PC-9 (cell line): ENCODE measurements around the gene NLGN1. TPM values are rescaled to one million over a fixed set of nuclear protein-coding genes. Genes with fewer than 3 reads are reported as not detected.

Experiments used
- BruUV-seq: library from RNA; stranded (reverse); fragments of 400-500 nt; replicated peaks from 2 replicates; lab custom pipeline; 2021; lab: Mats Ljungman, UMichigan
- CTCF ChIA-PET: fragments of 300-600 bp; sonication (Branson Sonifier 250); formaldehyde crosslinking; loops from one replicate; lab custom pipeline; 2022; ENCODE audit warnings: antibody characterized with exemption; lab: Charles Lee
- POLR2A ChIA-PET: fragments of 300-600 bp; sonication (Branson Sonifier 250); formaldehyde crosslinking; loops from one replicate; lab custom pipeline; 2022; ENCODE audit warnings: antibody characterized with exemption; ENCODE audit not compliant: unreplicated experiment; lab: Charles Lee
- DNase-seq, 2 experiments: peaks; one replicate each; pipeline versions ENCODE4 v3.0.0 to v3.0.0-alpha.2; 2015 to 2022; ENCODE audit warnings: mixed read lengths in 1 of 2
- H2AFZ ChIP-seq: fragments of 200-600 bp; sonication (generic); 2 replicates; pipeline ENCODE4 v1.8.1; 2017; ENCODE audit warnings: antibody characterized with exemption
- H3F3A ChIP-seq: fragments of 200-600 bp; sonication (generic); 2 replicates; pipeline ENCODE4 v1.8.1; 2017; ENCODE audit warnings: antibody characterized with exemption, mild to moderate bottlenecking, low read depth; ENCODE audit not compliant: insufficient read depth
- H3K27ac ChIP-seq: fragments of 200-600 bp; sonication (generic); 2 replicates; pipeline ENCODE4 v1.6.1; 2016; ENCODE audit warnings: mixed run types
- H3K27me3 ChIP-seq: fragments of 200-600 bp; sonication (generic); 2 replicates; pipeline ENCODE4 v1.6.1; 2016; ENCODE audit warnings: low read depth, mixed run types; ENCODE audit not compliant: insufficient read depth
- H3K36me3 ChIP-seq: fragments of 200-600 bp; sonication (generic); 2 replicates; pipeline ENCODE4 v1.6.1; 2016; ENCODE audit warnings: low read depth, mixed run types
- H3K4me1 ChIP-seq: fragments of 200-600 bp; sonication (generic); replicated peaks from 2 replicates; pipeline ENCODE4 v1.6.1; 2016; ENCODE audit warnings: mixed run types; ENCODE audit not compliant: insufficient read depth
- H3K4me2 ChIP-seq: fragments of 200-600 bp; sonication (generic); 2 replicates; pipeline ENCODE4 v1.6.1; 2017; ENCODE audit warnings: mixed run types
- H3K4me3 ChIP-seq: fragments of 200-600 bp; sonication (generic); 2 replicates; pipeline ENCODE4 v1.6.1; 2016; ENCODE audit warnings: mixed run types
- H3K79me2 ChIP-seq: fragments of 200-600 bp; sonication (generic); 2 replicates; pipeline ENCODE4 v1.6.1; 2017; ENCODE audit warnings: low read depth, mixed run types
- H3K9me2 ChIP-seq: fragments of 200-600 bp; sonication (generic); 2 replicates; pipeline ENCODE4 v1.8.1; 2017; ENCODE audit warnings: mild to moderate bottlenecking; ENCODE audit not compliant: insufficient read depth
- H3K9me3 ChIP-seq: fragments of 200-600 bp; sonication (generic); 2 replicates; pipeline ENCODE4 v1.8.1; 2016; ENCODE audit warnings: low read depth; ENCODE audit not compliant: insufficient read depth
- H4K20me1 ChIP-seq: fragments of 200-600 bp; sonication (generic); 2 replicates; pipeline ENCODE4 v1.8.1; 2017; ENCODE audit not compliant: insufficient read depth
- CTCF ChIP-seq: fragments of 200-600 bp; sonication (generic); conservative IDR thresholded peaks from 2 replicates; pipeline ENCODE4 v1.6.1; 2017; ENCODE audit warnings: mixed run types, antibody characterized with exemption, mild to moderate bottlenecking, moderate library complexity
- EZH2 ChIP-seq: fragments of 200-600 bp; sonication (generic); IDR thresholded peaks from 2 replicates; pipeline ENCODE4 v1.8.0; 2017; ENCODE audit warnings: antibody characterized with exemption, low read depth
- intact Hi-C: fragments of 100-400 bp; cut with micrococcal nuclease; formaldehyde crosslinking; loops from one replicate; pipeline ENCODE4 v1.10.0; 2022; ENCODE audit not compliant: unreplicated experiment
- total RNA-seq: library from RNA; stranded (reverse); gene quantifications from 2 replicates; pipeline ENCODE4 v1.2.3, GENCODE V29; 2021

The NLGN1 gene
- total RNA-seq, 1 experiment from 2014 or later: 1.4 TPM

DNA sequence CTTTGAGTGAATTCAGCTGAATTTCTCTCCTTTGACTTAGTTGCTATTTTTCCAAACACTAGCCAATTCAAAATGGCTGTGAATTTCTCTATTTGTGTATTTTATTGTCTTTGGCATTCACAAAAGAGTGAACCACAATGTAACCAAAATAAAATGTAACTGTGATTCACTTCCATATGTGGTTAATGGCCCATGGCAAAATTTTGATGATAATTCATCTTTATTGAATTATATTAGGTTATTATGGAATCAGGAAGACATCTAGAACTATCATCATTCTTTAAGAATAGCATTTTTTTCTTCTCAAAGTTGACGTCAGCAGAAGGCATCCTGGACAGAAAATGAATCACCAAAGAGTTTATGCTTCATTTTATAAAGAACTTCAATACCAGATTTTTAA is 756.3 kb downstream of the NLGN1 start:
- Histone ChIP-seq H3K36me3 (no peaks in the 10 kb centered on the region), H4K20me1 (no peaks in the 10 kb centered on the region), H3F3A (no peaks in the 10 kb centered on the region), H3K27me3 (no peaks in the 10 kb centered on the region), H3K4me2 (no peak overlapping the region), H2AFZ (no peak overlapping the region), H3K79me2 (no peaks in the 10 kb centered on the region), H3K9me2 (0 out of 2 replicates have a peak, but pooled peaks cover 6% of the 10 kb centered on the region), H3K4me1 (no peaks in the 10 kb centered on the region), H3K9me3 (no peaks in the 10 kb centered on the region), H3K4me3 (no peak overlapping the region), H3K27ac (no peak overlapping the region)
- no peak for TF ChIP-seq CTCF
- no peak for TF ChIP-seq EZH2
- DNase-seq: no peak
- ChIA-PET POLR2A (no interaction called here), CTCF (no interaction called here)
- no TSS peak for BruUV-seq
- intact Hi-C loops: no loop called here

GRCh38 chr3:174156200-174156599 is 758.7 kb downstream of the NLGN1 start:
- Histone ChIP-seq H3F3A (no peaks in the 10 kb centered on the region), H3K4me2 (no peak overlapping the region), H2AFZ (no peak overlapping the region), H3K27ac (no peak overlapping the region), H3K9me3 (no peaks in the 10 kb centered on the region), H3K27me3 (no peaks in the 10 kb centered on the region), H4K20me1 (no peaks in the 10 kb centered on the region), H3K36me3 (no peaks in the 10 kb centered on the region), H3K9me2 (no peaks in the 10 kb centered on the region), H3K79me2 (no peaks in the 10 kb centered on the region), H3K4me1 (no peaks in the 10 kb centered on the region), H3K4me3 (no peak overlapping the region)
- TF ChIP-seq CTCF (no peak), EZH2 (no peak)
- no peak for DNase-seq
- ChIA-PET POLR2A (no interaction called here), CTCF (no interaction called here)
- intact Hi-C loops: no loop called here
- no TSS peak for BruUV-seq

GRCh38 chr3:174158674-174159073 is 761.1 kb downstream of the NLGN1 start:
- no peak for DNase-seq
- no peaks in the 10 kb centered on the region for H3K79me2 ChIP-seq
- no peaks in the 10 kb centered on the region for H3K27me3 ChIP-seq
- H3K9me3 ChIP-seq: 0 out of 2 replicates have a peak, but pooled peaks cover 1% of the 10 kb centered on the region
- no peak overlapping the region for H3K27ac ChIP-seq
- H3F3A ChIP-seq: no peaks in the 10 kb centered on the region
- no peak overlapping the region for H3K4me2 ChIP-seq
- no TSS peak for BruUV-seq
- 0 out of 2 replicates have a peak, but pooled peaks cover 3% of the 10 kb centered on the region for H3K9me2 ChIP-seq
- intact Hi-C loops: no loop called here
- no peak overlapping the region for H2AFZ ChIP-seq
- CTCF ChIA-PET: no interaction called here
- no peaks in the 10 kb centered on the region for H4K20me1 ChIP-seq
- H3K4me3 ChIP-seq: no peak overlapping the region
- no peaks in the 10 kb centered on the region for H3K36me3 ChIP-seq
- no peaks in the 10 kb centered on the region for H3K4me1 ChIP-seq
- TF ChIP-seq CTCF (no peak), EZH2 (no peak)
- POLR2A ChIA-PET: interaction anchor here (0.7 kb wide), 1 partner anchor 95 kb away, joined by 4 read pairs; no protein-coding TSS in a partner anchor
